Astrocyte (in vitro differentiated cells and primary cell): ENCODE data around the gene FBN1. TPM values are rescaled to one million over a fixed set of nuclear protein-coding genes. Genes with fewer than 3 reads are reported as not detected.

Experiments used
- DNase-seq: peaks from one replicate; pipeline ENCODE4 v3.0.0-alpha.2; 2010; ENCODE audit warnings: low read depth
- FAIRE-seq: peaks from 2 replicates; lab custom pipeline; 2011; peaks lifted over from hg19 to GRCh38; lab: Jason Lieb, UNC
- H2AFZ ChIP-seq: 2 replicates; pipeline ENCODE4 v1.6.0; 2012; ENCODE audit warnings: low read depth, low read length, inconsistent platforms
- H3K27ac ChIP-seq: 2 replicates; pipeline ENCODE4 v1.5.1; 2011; ENCODE audit warnings: low read depth, low read length, inconsistent platforms
- H3K27me3 ChIP-seq: 2 replicates; pipeline ENCODE4 v1.6.0; 2011; ENCODE audit warnings: low read length, inconsistent platforms; ENCODE audit not compliant: insufficient read depth
- H3K36me3 ChIP-seq: 2 replicates; pipeline ENCODE4 v1.5.1; 2011; ENCODE audit warnings: low read length, inconsistent platforms; ENCODE audit not compliant: insufficient read depth
- H3K4me1 ChIP-seq: 2 replicates; pipeline ENCODE4 v1.5.1; 2011; ENCODE audit warnings: low read length, inconsistent platforms; ENCODE audit not compliant: insufficient read depth
- H3K4me2 ChIP-seq: 2 replicates; pipeline ENCODE4 v1.6.0; 2012; ENCODE audit warnings: low read length, inconsistent platforms
- H3K4me3 ChIP-seq: 2 replicates; pipeline ENCODE4 v1.5.1; 2011; ENCODE audit warnings: low read depth, mild to moderate bottlenecking, low read length, inconsistent platforms; ENCODE audit not compliant: insufficient read depth
- H3K79me2 ChIP-seq: 2 replicates; pipeline ENCODE4 v1.6.0; 2012; ENCODE audit warnings: mild to moderate bottlenecking, low read length, inconsistent platforms; ENCODE audit not compliant: insufficient read depth
- H3K9ac ChIP-seq: 2 replicates; pipeline ENCODE4 v1.6.0; 2012; ENCODE audit warnings: mild to moderate bottlenecking, low read length, inconsistent platforms
- H3K9me3 ChIP-seq: 2 replicates; pipeline ENCODE4 v1.5.1; 2012; ENCODE audit warnings: low read depth, mild to moderate bottlenecking, low read length, inconsistent platforms; ENCODE audit not compliant: insufficient read depth
- H4K20me1 ChIP-seq: 2 replicates; pipeline ENCODE4 v1.6.0; 2012; ENCODE audit warnings: low read length, inconsistent platforms; ENCODE audit not compliant: insufficient read depth
- H3K27ac Mint-ChIP-seq: one replicate; pipeline ENCODE4 v1.8.0; 2021; ENCODE audit warnings: mild to moderate bottlenecking, mixed read lengths; ENCODE audit not compliant: unreplicated experiment
- H3K27me3 Mint-ChIP-seq: one replicate; pipeline ENCODE4 v1.8.0; 2021; ENCODE audit warnings: low read depth, mixed read lengths; ENCODE audit not compliant: unreplicated experiment
- H3K36me3 Mint-ChIP-seq: one replicate; pipeline ENCODE4 v1.8.0; 2021; ENCODE audit warnings: low read depth, mixed read lengths; ENCODE audit not compliant: unreplicated experiment
- H3K4me1 Mint-ChIP-seq: one replicate; pipeline ENCODE4 v1.8.0; 2021; ENCODE audit warnings: low read depth, mixed read lengths; ENCODE audit not compliant: unreplicated experiment
- H3K4me3 Mint-ChIP-seq: one replicate; pipeline ENCODE4 v1.8.0; 2021; ENCODE audit warnings: mild to moderate bottlenecking, moderate library complexity, mixed read lengths; ENCODE audit not compliant: unreplicated experiment
- H3K9me3 Mint-ChIP-seq: one replicate; pipeline ENCODE4 v1.8.0; 2021; ENCODE audit warnings: mild to moderate bottlenecking, mixed read lengths; ENCODE audit not compliant: unreplicated experiment
- CTCF ChIP-seq: IDR thresholded peaks from 2 replicates; pipeline ENCODE4 v1.5.1; 2011; ENCODE audit warnings: low read depth, mild to moderate bottlenecking, inconsistent platforms, low read length, moderate library complexity; ENCODE audit not compliant: insufficient read depth
- EZH2 ChIP-seq: IDR thresholded peaks from 2 replicates; pipeline ENCODE4 v1.6.1; 2012; ENCODE audit warnings: mild to moderate bottlenecking, low read length, inconsistent platforms; ENCODE audit not compliant: insufficient read depth
- total RNA-seq: library from RNA; stranded (reverse); gene quantifications from 2 replicates; pipeline ENCODE4 v1.2.1, GENCODE V29; 2021

The FBN1 gene
- total RNA-seq, 1 donor from 2014 or later, result 210 TPM

GRCh38 chr15:48681353-48681752 is 35.8 kb upstream of the FBN1 start:
- no peaks in the 10 kb centered on the region for H3K27me3 Mint-ChIP-seq
- Histone ChIP-seq H3K4me1 (peaks cover 19% of the 10 kb centered on the region), H3K9me3 (no peaks in the 10 kb centered on the region), H4K20me1 (no peaks in the 10 kb centered on the region), H3K4me2 (peak overlapping the region; percentile 46), H2AFZ (peak overlapping the region; percentile 49), H3K36me3 (no peaks in the 10 kb centered on the region), H3K27ac (peak overlapping the region; percentile 93), H3K79me2 (no peaks in the 10 kb centered on the region), H3K27me3 (no peaks in the 10 kb centered on the region), H3K9ac (peak overlapping the region; percentile 74), H3K4me3 (no peak overlapping the region)
- DNase-seq, result peak; percentile 68
- H3K36me3 Mint-ChIP-seq, result no peaks in the 10 kb centered on the region
- no peak overlapping the region for H3K4me3 Mint-ChIP-seq
- peaks cover 8% of the 10 kb centered on the region for H3K4me1 Mint-ChIP-seq
- no peak overlapping the region for H3K27ac Mint-ChIP-seq
- TF ChIP-seq EZH2, result no peak
- TF ChIP-seq CTCF, result no peak
- peaks cover 3% of the 10 kb centered on the region for H3K9me3 Mint-ChIP-seq
- FAIRE-seq, result peak; percentile 62

- Histone ChIP-seq H3K79me2 (no peaks in the 10 kb centered on the region), H3K27ac (peak overlapping the region; percentile 93), H2AFZ (no peak overlapping the region), H3K4me2 (peak overlapping the region; percentile 46), H3K27me3 (no peaks in the 10 kb centered on the region), H3K4me1 (peaks cover 19% of the 10 kb centered on the region), H3K9me3 (no peaks in the 10 kb centered on the region), H4K20me1 (no peaks in the 10 kb centered on the region), H3K36me3 (no peaks in the 10 kb centered on the region), H3K9ac (peak overlapping the region; percentile 74), H3K4me3 (no peak overlapping the region)
- no peaks in the 10 kb centered on the region for H3K27me3 Mint-ChIP-seq
- H3K4me1 Mint-ChIP-seq, result peaks cover 8% of the 10 kb centered on the region
- no peaks in the 10 kb centered on the region for H3K36me3 Mint-ChIP-seq
- FAIRE-seq, result peak; percentile 92
- TF ChIP-seq CTCF, result no peak
- TF ChIP-seq EZH2, result no peak
- no peak overlapping the region for H3K4me3 Mint-ChIP-seq
- no peak overlapping the region for H3K27ac Mint-ChIP-seq
- H3K9me3 Mint-ChIP-seq, result peaks cover 3% of the 10 kb centered on the region
- peak; percentile 96 for DNase-seq
Measured at GRCh38 chr15:48680841-48681240, 35.3 kb upstream of the FBN1 start.

- H3K79me2 ChIP-seq, result no peaks in the 10 kb centered on the region
- H4K20me1 ChIP-seq, result no peaks in the 10 kb centered on the region
- H3K4me1 ChIP-seq, result peaks cover 27% of the 10 kb centered on the region
- peak overlapping the region; percentile 93 for H3K27ac ChIP-seq
- H3K4me1 Mint-ChIP-seq, result peaks cover 8% of the 10 kb centered on the region
- H3K9me3 Mint-ChIP-seq, result peaks cover 3% of the 10 kb centered on the region
- peak overlapping the region; percentile 36 for H3K9ac ChIP-seq
- H3K9me3 ChIP-seq, result no peaks in the 10 kb centered on the region
- no peaks in the 10 kb centered on the region for H3K36me3 Mint-ChIP-seq
- no peaks in the 10 kb centered on the region for H3K27me3 ChIP-seq
- H3K4me2 ChIP-seq, result no peak overlapping the region
- no peak for FAIRE-seq
- DNase-seq, result no peak
- H2AFZ ChIP-seq, result no peak overlapping the region
- no peak overlapping the region for H3K27ac Mint-ChIP-seq
- H3K4me3 Mint-ChIP-seq, result no peak overlapping the region
- no peaks in the 10 kb centered on the region for H3K27me3 Mint-ChIP-seq
- TF ChIP-seq EZH2 (no peak), CTCF (no peak)
- no peaks in the 10 kb centered on the region for H3K36me3 ChIP-seq
- no peak overlapping the region for H3K4me3 ChIP-seq
Measured at GRCh38 chr15:48679952-48680351, 34.4 kb upstream of the FBN1 start.
